GM12892 (cell line): ENCODE results near the gene R3HDM2.

Experiments used
- POLR2A ChIP-seq: IDR thresholded peaks from 2 replicates; pipeline ENCODE4 v1.6.1; 2011; ENCODE audit warnings: low read depth, low read length, control low read depth
- POLR2AphosphoS5 ChIP-seq: IDR thresholded peaks from 2 replicates; pipeline ENCODE4 v1.6.1; 2011; ENCODE audit warnings: low read depth, low read length, control low read depth
- TAF1 ChIP-seq: IDR thresholded peaks from 2 replicates; pipeline ENCODE4 v1.6.1; 2011; ENCODE audit warnings: low read depth, mild to moderate bottlenecking, control low read depth, low read length, borderline replicate concordance

DNA sequence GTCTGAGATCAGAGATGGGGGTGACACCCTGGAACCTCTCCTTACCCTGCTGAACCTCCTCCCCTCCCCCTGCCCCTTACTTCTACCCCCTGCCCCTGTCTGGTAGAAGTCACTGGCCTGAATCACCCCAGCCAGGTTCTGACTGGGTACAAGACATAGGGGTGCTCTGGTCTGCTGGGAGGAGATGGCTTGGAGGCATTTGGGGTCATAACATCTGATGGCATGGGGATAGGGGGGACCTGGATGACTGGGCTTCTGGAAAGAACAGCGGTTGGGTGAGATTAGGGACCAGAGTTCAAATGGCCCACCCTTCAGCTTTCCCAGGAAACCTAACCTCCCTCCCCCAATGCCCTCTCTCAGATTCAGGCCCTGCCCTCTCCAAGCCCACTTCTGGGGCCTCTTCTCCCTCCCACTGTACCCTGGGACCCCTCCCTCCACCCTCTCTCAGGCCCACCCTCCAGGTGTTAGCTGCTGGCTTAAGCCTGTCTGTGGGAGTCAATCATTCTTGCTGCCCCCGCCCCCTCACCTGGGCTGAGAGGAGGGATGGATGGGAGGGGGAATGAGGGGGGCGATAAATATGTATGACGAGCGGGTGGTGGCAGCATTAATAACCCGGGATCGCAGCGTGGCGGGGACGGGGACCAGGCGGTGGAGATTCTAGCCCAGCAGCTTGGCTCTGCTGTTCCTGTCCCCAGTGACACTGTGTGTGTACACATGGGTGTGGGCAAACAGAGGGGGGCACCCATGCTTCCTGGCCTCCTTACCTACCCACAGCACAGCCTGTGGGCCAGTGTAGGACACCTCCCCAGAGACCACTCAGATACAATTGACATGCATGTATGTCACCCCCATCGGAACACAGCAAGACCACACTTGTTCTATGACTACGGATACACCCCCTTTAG lies 208.3 kb downstream of the R3HDM2 start:
- TF ChIP-seq POLR2A (no peak), POLR2AphosphoS5 (no peak), TAF1 (no peak)
